ENCODE measurements around the gene CLEC14A. TPM values are rescaled to one million over a fixed set of nuclear protein-coding genes. Genes with fewer than 3 reads are reported as not detected.

Gene CLEC14A
- total and polyA plus RNA-seq, 9 of the 15 experiments (the other 6 are each of a cell fraction or from before 2014, with no cell fraction given): not detected

GRCh38 chr14:38243696-38244240, 12.1 kb downstream of the CLEC14A start (continued):
- no peak for TF ChIP-seq MAX (CRISPR knock-in tag; IDR thresholded peaks at IDR 0.05)

- ATAC-seq (no peak), DNase-seq (ENCODE audit: extremely low read depth in 1 of 4, low spot score in 3 of 4) (no peak), FAIRE-seq (no peak)
- no peak overlapping the region for H3K4me2 ChIP-seq (ENCODE audit: insufficient read depth, low read length)
- no peaks in the 10 kb centered on the region for H3K4me1 ChIP-seq (replicated peaks in 1 of 2; ENCODE audit: control insufficient read depth in 2 of 2, insufficient read depth in 2 of 2, low read length in 2 of 2)
- no peak overlapping the region for H3K4me3 ChIP-seq
- no peaks in the 10 kb centered on the region for H3K9me3 ChIP-seq (replicated peaks; ENCODE audit: control insufficient read depth, insufficient read depth, low read depth, low read length)
- in situ Hi-C loops (cut with MboI) (no loop called here), intact Hi-C loops (cut with micrococcal nuclease) (no loop called here)
- no TSS peak for BruUV-seq (replicated peaks)
- no peaks in the 10 kb centered on the region for H3K36me3 ChIP-seq (ENCODE audit: control insufficient read depth, insufficient read depth, low read length)
- H3K27ac ChIP-seq (ENCODE audit: extremely low read depth, low read depth, low read length): no peak overlapping the region
- no peaks in the 10 kb centered on the region for H3K79me2 ChIP-seq (ENCODE audit: control insufficient read depth, insufficient read depth, low read length)
- no peaks in the 10 kb centered on the region for H3K9me1 ChIP-seq (ENCODE audit: control insufficient read depth, insufficient read depth, low read length)
- CTCF ChIA-PET (ENCODE audit: low intra/inter-chr PET ratio): no interaction called here
- no peak overlapping the region for H2AFZ ChIP-seq (ENCODE audit: low read depth, low read length)
- no peaks in the 10 kb centered on the region for H3K27me3 ChIP-seq (ENCODE audit: control insufficient read depth in 2 of 2, insufficient read depth in 2 of 2, low read length in 2 of 2)
- POLR2A ChIA-PET: no interaction called here
- H4K20me1 ChIP-seq (replicated peaks; ENCODE audit: control insufficient read depth, insufficient read depth, low read length): no peaks in the 10 kb centered on the region
- H3K9ac ChIP-seq (ENCODE audit: insufficient read depth in 1 of 2, low read depth in 2 of 2, low read length in 2 of 2): no peak overlapping the region
- TF ChIP-seq MBD1 (CRISPR knock-in tag; IDR thresholded peaks at IDR 0.05) (no peak), NELFE (IDR thresholded peaks at IDR 0.05; ENCODE audit: insufficient read depth, insufficient read length) (no peak), ATF1 (CRISPR knock-in tag; IDR thresholded peaks at IDR 0.05) (no peak), ATF1 (tag; IDR thresholded peaks at IDR 0.05) (no peak), ZNF79 (CRISPR knock-in tag; IDR thresholded peaks at IDR 0.05; ENCODE audit: low read depth) (no peak), ATF2 (CRISPR knock-in tag; IDR thresholded peaks at IDR 0.05) (no peak), CREB5 (CRISPR knock-in tag; IDR thresholded peaks at IDR 0.05) (no peak), MYC (IDR thresholded peaks at IDR 0.05; ENCODE audit: low read depth, low read length) (no peak), MYC (CRISPR knock-in tag; IDR thresholded peaks at IDR 0.05; ENCODE audit: borderline replicate concordance, low read depth) (no peak), JUN (IDR thresholded peaks at IDR 0.05; ENCODE audit: borderline replicate concordance, low read depth, low read length) (no peak), JUN (CRISPR knock-in tag; IDR thresholded peaks at IDR 0.05; ENCODE audit: borderline replicate concordance) (no peak), VEZF1 (CRISPR knock-in tag; IDR thresholded peaks at IDR 0.05) (no peak), DIDO1 (tag; IDR thresholded peaks at IDR 0.05; ENCODE audit: low read depth) (no peak), ZNF3 (CRISPR knock-in tag; IDR thresholded peaks at IDR 0.05) (no peak), SMAD3 (CRISPR knock-in tag; conservative IDR thresholded peaks at IDR 0.05) (no peak)
Measured at GRCh38 chr14:38238878-38239277, 17.0 kb downstream of the CLEC14A start.
